Gastrocnemius medialis (tissue), 4 donors: ENCODE results near the gene ZSCAN12. TPM values are rescaled to one million over a fixed set of nuclear protein-coding genes. Genes with fewer than 3 reads are reported as not detected.

Source experiments
- ATAC-seq, 2 donors: fragments of 150-250 bp; one replicate each; pipeline ENCODE4 v1.9.1; 2016
- DNase-seq, 2 donors: peaks; one replicate each; pipeline ENCODE4 v3.0.0-alpha.2; 2019
- H3K27ac ChIP-seq, 4 donors: fragments of 200-600 bp; sonication (generic); 1 replicate in 1 of 4; 2 replicates in 3 of 4; pipeline ENCODE4 v1.5.1; 2016 to 2018; ENCODE audit warnings: mild to moderate bottlenecking in 2 of 4, moderate library complexity in 1 of 4
- H3K27me3 ChIP-seq, 3 donors: fragments of 200-600 bp; sonication (generic) in 2 of 3; 1 replicate in 1 of 3; 2 replicates in 2 of 3; pipeline versions ENCODE4 v1.5.1 to v1.6.0; 2016 to 2019; ENCODE audit warnings: mild to moderate bottlenecking in 1 of 3, moderate library complexity in 1 of 3
- H3K36me3 ChIP-seq, 2 donors: fragments of 200-600 bp; sonication (generic) in 1 of 2; one replicate each; pipeline ENCODE4 v1.5.1; 2017 to 2018
- H3K4me1 ChIP-seq, 2 donors: fragments of 200-600 bp; sonication (generic) in 1 of 2; one replicate each; pipeline ENCODE4 v1.5.1; 2016 to 2017; ENCODE audit warnings: mild to moderate bottlenecking in 2 of 2
- H3K4me3 ChIP-seq, 4 donors: fragments of 200-600 bp; sonication (generic) in 3 of 4; 1 replicate in 1 of 4; 2 replicates in 3 of 4; pipeline ENCODE4 v1.5.1; 2016 to 2019; ENCODE audit warnings: mild to moderate bottlenecking in 2 of 4
- H3K9me3 ChIP-seq, 3 donors: fragments of 200-600 bp; sonication (generic) in 2 of 3; 1 replicate in 1 of 3; 2 replicates in 2 of 3; pipeline ENCODE4 v1.5.1; 2016 to 2019
- CTCF ChIP-seq, 5 experiments: fragments of 450-650 bp in 3 of 5; fragments of 200-600 bp in 2 of 5; sonication (generic) in 2 of 5; IDR thresholded peaks in 4 of 5; conservative IDR thresholded peaks in 1 of 5; 1 replicate in 4 of 5; 2 replicates in 1 of 5; pipeline ENCODE4 v1.5.1; 2016 to 2019; ENCODE audit warnings: antibody characterized with exemption in 5 of 5, mild to moderate bottlenecking in 3 of 5, moderate library complexity in 3 of 5
- POLR2A ChIP-seq, 2 donors: fragments of 450-650 bp; IDR thresholded peaks; one replicate each; pipeline ENCODE4 v1.6.1; 2017; ENCODE audit warnings: antibody characterized with exemption in 2 of 2, mild to moderate bottlenecking in 2 of 2, moderate library complexity in 2 of 2
- in situ Hi-C, 4 donors: fragments of 200-750 bp; cut with MboI; loops; one replicate each; pipeline versions ENCODE4 v1.15.0 to v1.8.0; 2017; ENCODE audit warnings: low sequenced_read_pairs in 4 of 4
- intact Hi-C: fragments of 100-400 bp; cut with DNase I; formaldehyde crosslinking; loops from one replicate; pipeline ENCODE4 v1.15.1; 2023; ENCODE audit warnings: low total_unique reads
- total RNA-seq, 4 donors: library from RNA; depleted of rRNA; stranded (reverse); fragments of >200 nt; gene quantifications; one replicate each; pipeline versions ENCODE4 v1.1.0 to v1.2.3, GENCODE V29; 2016

Gene ZSCAN12
- total RNA-seq, 4 donors from 2014 or later, result 0.42 to 1.9 (median 0.63) TPM

GRCh38 chr6:28402197-28402596, 2.6 kb upstream of the ZSCAN12 start:
- DNase-seq, result no peak
- ATAC-seq, result no peak
- in situ Hi-C loops, result no loop called here
- Histone ChIP-seq H3K4me1 (peaks cover 6% of the 10 kb centered on the region in 2 donors), H3K36me3 (no peaks in the 10 kb centered on the region), H3K9me3 (no peaks in the 10 kb centered on the region), H3K27me3 (peaks cover 0 to 13% (median 2%) of the 10 kb centered on the region in 3 donors), H3K27ac (no peak overlapping the region), H3K4me3 (no peak overlapping the region)
- intact Hi-C loops, result no loop called here
- no peak for TF ChIP-seq POLR2A (IDR thresholded peaks at IDR 0.05)
- TF ChIP-seq CTCF (IDR thresholded peaks at IDR 0.05 in 4 of 5, conservative IDR thresholded peaks at IDR 0.05 in 1 of 5), result no peak

GRCh38 chr6:28401172-28401571, 1.6 kb upstream of the ZSCAN12 start:
- Histone ChIP-seq H3K4me3 (no peak overlapping the region), H3K9me3 (no peaks in the 10 kb centered on the region), H3K4me1 (peaks cover 6% of the 10 kb centered on the region in 2 donors), H3K27me3 (peaks cover 0 to 13% (median 2%) of the 10 kb centered on the region in 3 donors), H3K27ac (no peak overlapping the region), H3K36me3 (no peaks in the 10 kb centered on the region)
- intact Hi-C loops (no loop called here), in situ Hi-C loops (no loop called here)
- no peak for DNase-seq
- ATAC-seq, result no peak
- TF ChIP-seq POLR2A (IDR thresholded peaks at IDR 0.05) (no peak), CTCF (IDR thresholded peaks at IDR 0.05 in 4 of 5, conservative IDR thresholded peaks at IDR 0.05 in 1 of 5) (no peak)

- Histone ChIP-seq H3K27me3 (peaks cover 0 to 13% (median 2%) of the 10 kb centered on the region in 3 donors), H3K27ac (peak overlapping the region in 1 of 4 donors; percentile 3), H3K4me1 (peaks cover 6% of the 10 kb centered on the region in 2 donors), H3K36me3 (no peaks in the 10 kb centered on the region), H3K4me3 (peak overlapping the region; percentile 61 to 72 (median 70)), H3K9me3 (no peaks in the 10 kb centered on the region)
- ATAC-seq (no peak), DNase-seq (no peak)
- in situ Hi-C loops, result no loop called here
- TF ChIP-seq CTCF (IDR thresholded peaks at IDR 0.05 in 4 of 5, conservative IDR thresholded peaks at IDR 0.05 in 1 of 5) (no peak), POLR2A (IDR thresholded peaks at IDR 0.05) (no peak)
- intact Hi-C loops, result no loop called here
These were observed 540 bp upstream of the ZSCAN12 start for GRCh38 chr6:28400122-28400451.

GRCh38 chr6:28395918-28396317, 3.6 kb downstream of the ZSCAN12 start:
- H3K4me3 ChIP-seq, result no peak overlapping the region
- no peak overlapping the region for H3K27ac ChIP-seq
- H3K9me3 ChIP-seq, result no peaks in the 10 kb centered on the region
- peaks cover 0 to 13% of the 10 kb centered on the region in 2 donors for H3K36me3 ChIP-seq
- TF ChIP-seq POLR2A (IDR thresholded peaks at IDR 0.05), result no peak
- TF ChIP-seq CTCF (IDR thresholded peaks at IDR 0.05 in 4 of 5, conservative IDR thresholded peaks at IDR 0.05 in 1 of 5), result no peak
- H3K4me1 ChIP-seq, result peaks cover 6% of the 10 kb centered on the region in 2 donors
- ATAC-seq, result no peak
- no peak for DNase-seq
- H3K27me3 ChIP-seq, result peaks cover 0 to 13% (median 2%) of the 10 kb centered on the region in 3 donors
- in situ Hi-C loops (no loop called here), intact Hi-C loops (no loop called here)
